RWPE1 (cell line): ENCODE results near the gene DEFB132.

Experiments used
- CTCF ChIA-PET: fragments of 350-600 bp; sonication (Branson Sonifier 250); formaldehyde crosslinking; extraction: SDS; loops from one replicate; lab custom pipeline; 2021; lab: Yijun Ruan, JAX
- POLR2A ChIA-PET: fragments of 400-600 bp; formaldehyde crosslinking; extraction: SDS; loops from one replicate; lab custom pipeline; 2020; ENCODE audit warnings: antibody characterized with exemption; ENCODE audit not compliant: low non-redundant PET; lab: Yijun Ruan, JAX
- DNase-seq: peaks from one replicate; pipeline ENCODE4 v3.0.0; 2012; ENCODE audit warnings: low spot score
- H3K27ac ChIP-seq: fragments of 450-650 bp; 2 replicates; pipeline ENCODE4 v1.5.1; 2017
- TF ChIP-seq, protein P1 (sequence below): fragments of 450-650 bp; conservative IDR thresholded peaks from 2 replicates; pipeline ENCODE4 v1.5.1; 2017; ENCODE audit warnings: low read depth, mild to moderate bottlenecking

The DEFB132 gene

DNA sequence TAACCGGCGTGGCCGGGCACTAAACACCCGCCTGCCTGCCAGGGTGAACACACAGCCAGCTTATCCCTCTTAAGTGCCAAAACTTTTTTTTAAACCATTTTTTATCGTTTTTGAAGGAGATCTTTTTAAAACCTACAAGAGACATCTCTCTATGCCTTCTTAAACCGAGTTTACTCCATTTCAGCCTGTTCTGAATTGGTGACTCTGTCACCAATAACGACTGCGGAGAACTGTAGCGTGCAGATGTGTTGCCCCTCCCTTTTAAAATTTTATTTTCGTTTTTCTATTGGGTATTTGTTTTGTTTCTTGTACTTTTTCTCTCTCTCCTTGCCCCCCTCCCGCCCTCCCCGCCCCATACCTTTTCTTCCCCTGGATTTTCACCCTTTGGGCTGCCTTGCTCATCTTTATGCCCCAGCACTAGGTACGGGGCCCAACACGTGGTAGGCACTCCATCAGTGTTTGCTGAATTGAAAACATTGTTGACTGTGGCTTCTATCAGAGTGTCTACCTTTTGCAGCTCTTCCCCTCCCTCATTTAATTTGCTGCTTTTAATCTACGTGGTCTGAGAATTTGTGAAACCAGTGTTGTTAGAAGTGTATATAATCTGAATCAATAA lies 41.4 kb downstream of the DEFB132 start:
- no peak for DNase-seq
- TF ChIP-seq, protein P1, sequence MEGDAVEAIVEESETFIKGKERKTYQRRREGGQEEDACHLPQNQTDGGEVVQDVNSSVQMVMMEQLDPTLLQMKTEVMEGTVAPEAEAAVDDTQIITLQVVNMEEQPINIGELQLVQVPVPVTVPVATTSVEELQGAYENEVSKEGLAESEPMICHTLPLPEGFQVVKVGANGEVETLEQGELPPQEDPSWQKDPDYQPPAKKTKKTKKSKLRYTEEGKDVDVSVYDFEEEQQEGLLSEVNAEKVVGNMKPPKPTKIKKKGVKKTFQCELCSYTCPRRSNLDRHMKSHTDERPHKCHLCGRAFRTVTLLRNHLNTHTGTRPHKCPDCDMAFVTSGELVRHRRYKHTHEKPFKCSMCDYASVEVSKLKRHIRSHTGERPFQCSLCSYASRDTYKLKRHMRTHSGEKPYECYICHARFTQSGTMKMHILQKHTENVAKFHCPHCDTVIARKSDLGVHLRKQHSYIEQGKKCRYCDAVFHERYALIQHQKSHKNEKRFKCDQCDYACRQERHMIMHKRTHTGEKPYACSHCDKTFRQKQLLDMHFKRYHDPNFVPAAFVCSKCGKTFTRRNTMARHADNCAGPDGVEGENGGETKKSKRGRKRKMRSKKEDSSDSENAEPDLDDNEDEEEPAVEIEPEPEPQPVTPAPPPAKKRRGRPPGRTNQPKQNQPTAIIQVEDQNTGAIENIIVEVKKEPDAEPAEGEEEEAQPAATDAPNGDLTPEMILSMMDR, result no peak
- ChIA-PET CTCF (interaction anchor here (0.7 to 1.3 kb wide), 4 partner anchors 10 to 32 kb away, joined by 3 to 9 read pairs (median 4); partner anchors contain the start of gene SOX12), POLR2A (interaction anchor here (0.9 to 1.5 kb wide), 3 partner anchors 25 to 27 kb away, joined by 3 to 8 read pairs (median 3); partner anchors contain the start of gene SOX12)
- H3K27ac ChIP-seq, result peak overlapping the region; percentile 97

DNA sequence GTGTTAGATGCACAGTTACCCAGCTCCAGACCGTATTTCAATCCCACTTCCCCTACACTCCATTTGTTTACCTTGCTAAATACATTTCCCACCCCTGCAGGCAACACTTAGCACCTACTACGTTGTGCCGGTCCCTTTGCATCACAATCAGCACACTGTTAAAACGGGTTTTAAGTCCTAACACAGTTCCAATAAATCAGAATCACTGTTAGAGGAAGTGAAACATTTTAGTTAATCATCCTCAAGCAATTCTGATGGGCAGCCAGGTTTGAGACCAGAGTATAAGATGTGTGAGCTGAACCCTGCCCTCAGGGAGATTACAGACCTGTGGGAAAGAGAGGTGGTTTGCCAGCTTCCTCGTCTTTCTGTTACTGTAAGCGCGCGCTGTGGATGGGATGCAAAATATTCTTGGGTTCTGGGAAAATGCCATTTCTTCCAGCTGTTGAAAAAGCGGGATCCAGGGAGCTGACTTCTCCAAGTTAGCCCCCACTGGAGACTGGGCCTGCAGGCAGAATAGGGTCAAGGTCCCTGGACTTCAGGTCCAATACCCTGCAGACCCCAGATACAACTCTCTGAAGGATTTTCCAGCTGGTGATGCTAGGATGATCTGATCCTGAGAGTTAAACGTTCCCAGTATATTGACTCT lies 42.9 kb downstream of the DEFB132 start:
- DNase-seq, result no peak
- POLR2A ChIA-PET, result interaction anchor here (1.5 kb wide), 1 partner anchor 24 kb away, joined by 3 read pairs; no protein-coding TSS in a partner anchor
- CTCF ChIA-PET, result interaction anchor here (0.7 kb wide), 3 partner anchors 30 to 160 kb away, joined by 3 to 5 read pairs (median 5); no protein-coding TSS in a partner anchor
- H3K27ac ChIP-seq, result peak overlapping the region; percentile 75
- TF ChIP-seq, protein P1, result no peak

DNA sequence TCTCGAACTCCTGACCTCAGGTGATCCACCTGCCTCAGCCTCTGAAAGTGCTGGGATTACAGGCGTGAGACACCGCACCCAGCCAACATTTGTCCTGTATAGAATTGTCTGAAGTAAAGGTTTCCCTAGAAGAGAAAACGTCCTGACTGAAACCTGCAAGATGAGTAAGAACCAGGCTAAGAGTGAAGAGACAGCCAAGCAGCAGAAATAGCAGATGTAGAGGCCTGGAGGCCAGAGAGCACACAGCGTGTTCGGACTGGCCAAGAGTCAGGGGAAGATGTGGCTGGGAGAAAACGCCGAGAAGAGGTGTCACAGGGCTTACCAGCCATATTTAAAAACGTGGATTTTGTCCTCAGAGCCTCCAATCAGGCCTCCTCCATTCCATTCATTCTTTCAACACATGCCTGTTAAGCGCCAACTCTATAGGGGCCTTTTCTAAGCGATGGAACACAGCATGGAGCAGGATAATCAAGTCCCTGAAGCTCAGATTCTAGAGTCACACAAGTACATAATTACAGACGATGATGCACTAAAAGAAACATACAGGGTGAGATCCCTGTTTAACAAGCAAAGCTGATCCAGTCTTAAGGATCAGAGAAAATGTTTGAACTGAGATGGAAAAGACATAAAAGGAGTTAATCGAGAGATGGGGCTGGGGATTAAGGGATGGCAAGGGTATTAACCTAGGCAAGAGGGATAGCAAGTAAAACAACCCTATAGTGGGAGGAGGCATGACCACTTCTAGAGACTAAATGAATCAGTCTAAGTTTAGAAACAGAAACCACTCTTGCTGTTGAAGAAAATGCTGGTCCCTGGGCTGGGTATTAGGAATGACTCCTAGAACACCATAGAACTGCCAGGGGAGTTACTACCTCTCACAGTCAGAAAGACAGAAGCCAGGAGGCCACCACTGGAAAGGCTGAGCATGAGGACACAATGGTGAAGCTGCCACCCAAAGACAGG lies 44.6 kb downstream of the DEFB132 start:
- CTCF ChIA-PET, result interaction anchor here (1.3 kb wide), 1 partner anchor 28 kb away, joined by 4 read pairs; no protein-coding TSS in a partner anchor
- no peak for DNase-seq
- TF ChIP-seq, protein P1, result no peak
- H3K27ac ChIP-seq, result peak overlapping the region; percentile 75
- POLR2A ChIA-PET, result no interaction called here

DNA sequence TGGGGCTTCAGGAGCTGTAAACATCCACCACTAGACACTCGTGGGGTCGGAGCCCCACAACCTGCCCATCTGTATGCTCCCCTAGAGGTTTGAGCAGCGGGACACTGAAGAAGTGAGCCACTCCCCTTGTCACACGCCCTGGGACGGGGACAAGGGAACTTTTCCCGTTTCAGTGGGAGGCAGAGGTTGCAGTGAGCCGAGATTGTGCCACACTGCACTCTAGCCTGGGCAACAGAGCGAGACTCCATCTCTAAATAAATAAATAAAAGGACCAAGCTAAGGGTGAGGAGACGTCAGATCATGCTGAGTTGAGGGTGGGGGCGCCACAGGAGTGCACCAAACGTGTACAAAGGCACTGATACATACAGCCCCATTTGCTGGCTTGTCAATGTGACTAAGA lies 48.2 kb downstream of the DEFB132 start:
- TF ChIP-seq, protein P1, result no peak
- ChIA-PET CTCF (no interaction called here), POLR2A (no interaction called here)
- no peak for DNase-seq
- H3K27ac ChIP-seq, result no peak overlapping the region

DNA sequence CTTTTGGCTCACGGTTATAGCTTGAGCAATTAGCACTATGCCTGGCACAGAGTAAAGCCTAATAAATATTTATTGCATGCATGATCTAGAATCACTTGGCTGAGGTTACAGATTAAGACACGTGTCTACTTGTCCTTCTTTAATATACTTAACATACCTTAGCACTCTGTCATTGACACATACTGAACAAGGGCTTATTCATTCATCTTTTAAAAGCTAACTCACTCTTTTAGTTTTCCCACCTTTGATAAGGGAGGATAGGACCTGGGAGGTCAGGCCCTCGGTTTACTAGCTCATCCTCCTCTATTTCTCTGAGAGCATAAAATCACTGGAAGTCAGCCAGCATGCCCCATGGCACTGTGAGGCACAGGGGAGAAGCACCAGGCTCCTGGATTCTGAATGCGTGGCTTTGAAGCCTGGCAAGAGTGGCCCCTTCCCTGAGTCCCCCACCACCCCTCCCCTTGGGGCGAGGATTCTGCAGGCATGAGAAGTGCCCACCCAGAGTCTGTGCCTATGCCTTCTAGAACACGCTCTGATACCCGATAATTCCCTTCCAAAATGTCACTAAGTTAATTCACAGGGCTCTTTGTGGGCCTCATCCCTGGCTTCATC lies 51.0 kb downstream of the DEFB132 start:
- H3K27ac ChIP-seq, result peak overlapping the region; percentile 97
- DNase-seq, result peak; percentile 87
- CTCF ChIA-PET, result interaction anchor here (1.0 kb wide), 1 partner anchor 9 kb away, joined by 3 read pairs; no protein-coding TSS in a partner anchor
- TF ChIP-seq, protein P1, result no peak
- POLR2A ChIA-PET, result interaction anchor here (0.6 kb wide), 1 partner anchor 21 kb away, joined by 3 read pairs; no protein-coding TSS in a partner anchor
